Lower leg skin (tissue), 3 donors: ENCODE results near the gene ADA.

Experiments used
- POLR2A ChIP-seq, 2 donors: fragments of 450-650 bp; IDR thresholded peaks; one replicate each; pipeline ENCODE4 v1.6.1; 2016 to 2017; ENCODE audit warnings: antibody characterized with exemption in 2 of 2, mild to moderate bottlenecking in 1 of 2, moderate library complexity in 1 of 2
- TF ChIP-seq, protein P1 (sequence below), 3 donors: fragments of 450-650 bp; IDR thresholded peaks; one replicate each; pipeline ENCODE4 v1.5.1; 2016; ENCODE audit warnings: antibody characterized with exemption in 3 of 3, mild to moderate bottlenecking in 3 of 3, moderate library complexity in 2 of 3

DNA sequence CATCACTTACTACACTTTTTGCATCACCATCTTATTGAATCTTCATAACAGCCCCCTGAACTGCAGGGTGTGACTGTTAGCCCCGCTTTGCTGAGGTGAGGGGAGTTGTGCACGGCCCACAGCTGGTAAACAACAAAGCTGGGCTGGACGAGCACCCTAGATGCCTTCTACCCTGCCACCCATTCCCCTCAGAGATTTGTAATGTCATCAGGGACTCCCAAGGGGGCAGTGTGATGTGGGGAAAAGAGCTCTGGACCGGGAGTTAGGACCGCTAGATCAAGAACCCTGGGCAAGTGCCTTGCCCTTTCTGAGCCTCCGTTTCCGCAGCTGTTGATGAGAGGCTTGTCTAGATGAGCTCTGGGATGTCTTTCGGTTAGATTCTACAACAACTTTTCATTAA is 48.2 kb downstream of the ADA start:
- no peak for TF ChIP-seq POLR2A (IDR thresholded peaks at IDR 0.05)
- TF ChIP-seq, protein P1, sequence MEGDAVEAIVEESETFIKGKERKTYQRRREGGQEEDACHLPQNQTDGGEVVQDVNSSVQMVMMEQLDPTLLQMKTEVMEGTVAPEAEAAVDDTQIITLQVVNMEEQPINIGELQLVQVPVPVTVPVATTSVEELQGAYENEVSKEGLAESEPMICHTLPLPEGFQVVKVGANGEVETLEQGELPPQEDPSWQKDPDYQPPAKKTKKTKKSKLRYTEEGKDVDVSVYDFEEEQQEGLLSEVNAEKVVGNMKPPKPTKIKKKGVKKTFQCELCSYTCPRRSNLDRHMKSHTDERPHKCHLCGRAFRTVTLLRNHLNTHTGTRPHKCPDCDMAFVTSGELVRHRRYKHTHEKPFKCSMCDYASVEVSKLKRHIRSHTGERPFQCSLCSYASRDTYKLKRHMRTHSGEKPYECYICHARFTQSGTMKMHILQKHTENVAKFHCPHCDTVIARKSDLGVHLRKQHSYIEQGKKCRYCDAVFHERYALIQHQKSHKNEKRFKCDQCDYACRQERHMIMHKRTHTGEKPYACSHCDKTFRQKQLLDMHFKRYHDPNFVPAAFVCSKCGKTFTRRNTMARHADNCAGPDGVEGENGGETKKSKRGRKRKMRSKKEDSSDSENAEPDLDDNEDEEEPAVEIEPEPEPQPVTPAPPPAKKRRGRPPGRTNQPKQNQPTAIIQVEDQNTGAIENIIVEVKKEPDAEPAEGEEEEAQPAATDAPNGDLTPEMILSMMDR (IDR thresholded peaks at IDR 0.05): no peak
